DMS79 treated with DMSO at 0.1 percent for 48 hours (cell line): Measurements from ENCODE around the gene KLHL22.
"Not testable (repeated sequence)": the region's sequence is repeated elsewhere in the genome, so short reads cannot be mapped to it uniquely, and the experiment has no call there.

ENCODE experiments used
- DNase-seq: peaks from one replicate; lab custom pipeline; 2025; lab: John Stamatoyannopoulos, UW

KLHL22 gene

GRCh38 chr22:20399866-20400605 is 95.6 kb downstream of the KLHL22 start:
- no peak for DNase-seq

- no peak for DNase-seq
Observed at GRCh38 chr22:20398420-20398819, 97.2 kb downstream of the KLHL22 start.

- no peak for DNase-seq
Observed at GRCh38 chr22:20397498-20397897, 98.1 kb downstream of the KLHL22 start.

- DNase-seq, result no peak
Observed at GRCh38 chr22:20396639-20397038, 99.0 kb downstream of the KLHL22 start.

- DNase-seq, result no peak
Observed at GRCh38 chr22:20395907-20396287, 99.7 kb downstream of the KLHL22 start.

- DNase-seq, result no peak
Observed at GRCh38 chr22:20395181-20395906, 100.3 kb downstream of the KLHL22 start.

GRCh38 chr22:20393705-20394476 is 101.7 kb downstream of the KLHL22 start, which contains the start of gene ZNF74:
Gene ZNF74, plus strand, starts transcription at chr22:20394151. Its CDS starts 478 bp downstream, at chr22:20394629.
- peak; percentile 70 for DNase-seq

GRCh38 chr22:20392983-20393704 is 102.5 kb downstream of the KLHL22 start:
- no peak for DNase-seq

- DNase-seq, result not testable (repeated sequence)
Observed at GRCh38 chr22:20392365-20392881, 103.2 kb downstream of the KLHL22 start.
